Liver (tissue), 9 donors: ENCODE measurements around the gene EAF1. TPM values are rescaled to one million over a fixed set of nuclear protein-coding genes. Genes with fewer than 3 reads are reported as not detected.
"Not testable (repeated sequence)": the region's sequence is repeated elsewhere in the genome, so short reads cannot be mapped to it uniquely, and the experiment has no call there.

Source experiments
- DNase-seq: peaks from one replicate; pipeline ENCODE4 v3.0.0-alpha.2; 2017; ENCODE audit warnings: low spot score
- H3K27ac ChIP-seq, 2 donors: one replicate each; pipeline ENCODE4 v1.7.0; 2013; ENCODE audit warnings: inconsistent platforms in 2 of 2, low read length in 2 of 2, control low read depth in 1 of 2, low read depth in 1 of 2, mild to moderate bottlenecking in 1 of 2
- H3K27me3 ChIP-seq, 4 donors: one replicate each; pipeline versions ENCODE4 v1.6.1 to v1.7.0; 2013; ENCODE audit warnings: low read length in 3 of 4, inconsistent platforms in 1 of 4, mild to moderate bottlenecking in 1 of 4, moderate library complexity in 1 of 4; ENCODE audit not compliant: control insufficient read depth in 4 of 4, insufficient read depth in 4 of 4
- H3K36me3 ChIP-seq, 4 donors: one replicate each; pipeline versions ENCODE4 v1.6.1 to v1.7.0; 2013; ENCODE audit warnings: low read length in 3 of 4, mild to moderate bottlenecking in 3 of 4, low read depth in 1 of 4, moderate library complexity in 1 of 4; ENCODE audit not compliant: control insufficient read depth in 4 of 4, insufficient read depth in 3 of 4
- H3K4me1 ChIP-seq, 4 donors: one replicate each; pipeline versions ENCODE4 v1.6.1 to v1.7.0; 2013; ENCODE audit warnings: low read length in 3 of 4, mild to moderate bottlenecking in 3 of 4, moderate library complexity in 1 of 4; ENCODE audit not compliant: control insufficient read depth in 4 of 4, insufficient read depth in 4 of 4
- H3K4me3 ChIP-seq, 3 donors: one replicate each; pipeline versions ENCODE4 v1.6.1 to v1.7.0; 2013; ENCODE audit warnings: low read length in 3 of 3, control low read depth in 1 of 3, low read depth in 1 of 3, mild to moderate bottlenecking in 1 of 3
- H3K9ac ChIP-seq, 2 donors: one replicate each; pipeline ENCODE4 v1.7.0; 2013; ENCODE audit warnings: low read length in 2 of 2, mild to moderate bottlenecking in 2 of 2, moderate library complexity in 2 of 2, control low read depth in 1 of 2, low read depth in 1 of 2
- H3K9me3 ChIP-seq, 4 donors: one replicate each; pipeline versions ENCODE4 v1.6.1 to v1.7.0; 2013; ENCODE audit warnings: low read length in 3 of 4; ENCODE audit not compliant: control insufficient read depth in 4 of 4
- EGR1 ChIP-seq, 2 donors: IDR thresholded peaks; 2 replicates each; pipeline ENCODE4 v1.6.1; 2016 to 2018; ENCODE audit warnings: antibody characterized with exemption in 2 of 2, low read depth in 2 of 2
- HNF4A ChIP-seq, 2 donors: conservative IDR thresholded peaks; 2 replicates each; pipeline ENCODE4 v1.6.1; 2016; ENCODE audit warnings: antibody characterized with exemption in 2 of 2, mild to moderate bottlenecking in 2 of 2
- NR2F2 ChIP-seq: IDR thresholded peaks from 2 replicates; pipeline ENCODE4 v1.6.1; 2016; ENCODE audit warnings: antibody characterized with exemption
- RXRA ChIP-seq, 2 donors: IDR thresholded peaks; 2 replicates each; pipeline ENCODE4 v1.6.1; 2017 to 2018; ENCODE audit warnings: antibody characterized with exemption in 2 of 2, mild to moderate bottlenecking in 1 of 2
- ZBTB33 ChIP-seq: IDR thresholded peaks from 2 replicates; pipeline ENCODE4 v1.6.1; 2016; ENCODE audit warnings: antibody characterized with exemption
- WGBS: extraction: QIAGEN DNeasy Blood & Tissue Kit; methylation state at CpG from one replicate; pipeline ENCODE4 v1.1.7; 2013; 5-methylcytosine and 5-hydroxymethylcytosine counted together
- polyA plus RNA-seq, 2 donors: library from polyadenylated mRNA; stranded (reverse) in 1 of 2; unstranded in 1 of 2; fragments of 200-250 nt in 1 of 2; fragments of >200 nt in 1 of 2; fragmentation: Nextera tagmentation in 1 of 2; extraction: Ambion mirVana in 1 of 2; gene quantifications; one replicate each; pipeline versions ENCODE4 v1.2.1 to v1.2.3, GENCODE V29; 2013 to 2015
- total RNA-seq, 2 donors: library from RNA; depleted of rRNA; stranded (reverse); fragments of >200 nt; gene quantifications; one replicate each; pipeline ENCODE4 v1.2.3, GENCODE V29; 2014
- donor health status: healthy.
- donor health status: healthy.
- donor health status: healthy.
- donor health status: healthy.
- donor health status: healthy.

Gene EAF1
- total and polyA plus RNA-seq, 4 donors = 4.6 to 15.0 (median 11.4) TPM

GRCh38 chr3:15384510-15385237, 42.7 kb upstream of the EAF1 start (continued):
- no peak for TF ChIP-seq ZBTB33
- no peak for TF ChIP-seq NR2F2
- TF ChIP-seq EGR1 (IDR thresholded peaks at IDR 0.05; ENCODE audit: low read depth in 2 of 2) = no peak

DNA sequence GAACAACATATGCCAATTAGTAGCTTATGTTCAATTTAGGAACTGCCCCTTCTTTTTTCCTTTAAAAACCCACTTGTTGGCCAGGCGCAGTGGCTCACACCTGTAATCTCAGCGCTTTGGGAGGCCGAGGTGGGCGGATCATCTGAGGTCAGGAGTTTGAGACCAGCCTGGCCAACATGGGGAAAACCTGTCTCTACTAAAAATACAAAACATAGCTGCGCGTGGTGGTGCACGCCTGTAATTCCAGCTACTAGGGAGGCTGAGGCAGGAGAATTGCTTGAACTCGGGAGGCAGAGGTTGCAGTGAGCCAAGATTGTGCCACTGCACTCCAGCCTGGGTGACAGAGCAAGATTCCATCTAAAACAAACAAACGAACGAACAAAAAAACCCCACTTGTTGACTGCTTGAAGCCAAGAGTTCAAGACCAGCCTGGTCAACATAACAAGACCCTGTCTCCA, 42.1 kb upstream of the EAF1 start:
- WGBS = 71% methylated on average over 10 of the region's 10 CpGs
- not testable (repeated sequence) for H3K36me3 ChIP-seq, H3K9me3 ChIP-seq, H3K27me3 ChIP-seq, H3K4me3 ChIP-seq, DNase-seq, H3K9ac ChIP-seq
- peak overlapping the region in 1 of 2 donors; percentile 45 for H3K27ac ChIP-seq
- H3K4me1 ChIP-seq = peaks cover 1 to 25% (median 12%) of the 10 kb centered on the region in 4 donors

- TF ChIP-seq RXRA (IDR thresholded peaks at IDR 0.05) = no peak
- peak in 1 of 2 donors; percentile 57 for TF ChIP-seq HNF4A (conservative IDR thresholded peaks at IDR 0.05)
- 94% methylated on average over 1 of the region's 1 CpG for WGBS
- Histone ChIP-seq H3K4me3 (no peak overlapping the region), H3K27ac (peak overlapping the region in 1 of 2 donors; percentile 18), H3K36me3 (no peaks in the 10 kb centered on the region), H3K4me1 (peaks cover 1 to 25% (median 12%) of the 10 kb centered on the region in 4 donors), H3K9me3 (no peaks in the 10 kb centered on the region), H3K9ac (no peak overlapping the region), H3K27me3 (no peaks in the 10 kb centered on the region)
- no peak for DNase-seq
Observed at GRCh38 chr3:15385901-15386653, 41.3 kb upstream of the EAF1 start.

GRCh38 chr3:15386654-15386955, 40.8 kb upstream of the EAF1 start:
- 87% methylated on average over 5 of the region's 5 CpGs for WGBS
- peaks cover 1 to 25% (median 12%) of the 10 kb centered on the region in 4 donors for H3K4me1 ChIP-seq
- not testable (repeated sequence) for H3K9ac ChIP-seq, DNase-seq, H3K4me3 ChIP-seq, H3K36me3 ChIP-seq, H3K9me3 ChIP-seq, H3K27me3 ChIP-seq
- H3K27ac ChIP-seq = peak overlapping the region in 1 of 2 donors; percentile 18

DNA sequence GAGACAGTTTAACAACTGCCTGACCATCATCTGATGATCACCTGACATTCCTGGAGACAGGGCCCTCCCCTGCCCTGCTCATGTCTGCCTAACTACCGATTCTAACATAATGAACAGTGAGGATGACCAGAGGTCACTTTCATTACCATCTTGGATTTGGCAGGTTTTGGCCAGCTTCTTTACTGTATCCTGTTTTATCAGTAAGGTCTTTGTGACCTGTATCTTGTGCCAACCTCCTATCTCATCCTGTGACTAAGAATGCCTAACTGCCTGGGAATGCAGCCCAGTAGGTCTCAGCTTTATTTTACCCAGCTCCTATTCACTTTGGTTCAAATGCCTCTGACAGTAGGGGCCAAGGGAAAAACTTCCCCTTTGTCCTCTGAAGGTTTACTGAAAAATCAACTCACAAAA, 40.2 kb upstream of the EAF1 start:
- Histone ChIP-seq H3K4me1 (peaks cover 1 to 25% (median 12%) of the 10 kb centered on the region in 4 donors), H3K36me3 (no peaks in the 10 kb centered on the region), H3K9me3 (no peaks in the 10 kb centered on the region), H3K9ac (no peak overlapping the region), H3K4me3 (no peak overlapping the region), H3K27ac (peak overlapping the region in 1 of 2 donors; percentile 50), H3K27me3 (no peaks in the 10 kb centered on the region)
- TF ChIP-seq ZBTB33 (no peak), HNF4A (conservative IDR thresholded peaks at IDR 0.05) (peak in 1 of 2 donors; percentile 3), RXRA (IDR thresholded peaks at IDR 0.05) (peak in 1 of 2 donors; percentile 13)
- no peak for DNase-seq
- 28% methylated on average over 1 of the region's 1 CpG for WGBS
